Colonic mucosa (tissue), 4 donors: Measurements from ENCODE around the gene THAP8. TPM values are rescaled to one million over a fixed set of nuclear protein-coding genes. Genes with fewer than 3 reads are reported as not detected.
"Not testable (repeated sequence)": the region's sequence is repeated elsewhere in the genome, so short reads cannot be mapped to it uniquely, and the experiment has no call there.

Source experiments
- DNase-seq: peaks from one replicate; pipeline ENCODE4 v3.0.0-alpha.2; 2020
- H3K27ac ChIP-seq: fragments of 200-600 bp; one replicate; pipeline ENCODE4 v1.8.0; 2021
- H3K27me3 ChIP-seq: fragments of 200-600 bp; one replicate; pipeline ENCODE4 v1.8.0; 2021
- H3K36me3 ChIP-seq: fragments of 200-600 bp; one replicate; pipeline ENCODE4 v1.8.0; 2021
- H3K4me1 ChIP-seq: fragments of 200-600 bp; one replicate; pipeline ENCODE4 v1.8.0; 2021; ENCODE audit warnings: mild to moderate bottlenecking
- H3K4me3 ChIP-seq: fragments of 200-600 bp; one replicate; pipeline ENCODE4 v1.8.0; 2021
- H3K9ac ChIP-seq, 2 donors: one replicate each; pipeline ENCODE4 v1.7.0; 2013; ENCODE audit warnings: control low read depth in 2 of 2, low read depth in 2 of 2, low read length in 2 of 2
- H3K9me3 ChIP-seq: fragments of 200-600 bp; one replicate; pipeline ENCODE4 v1.8.0; 2021
- CTCF ChIP-seq: fragments of 200-600 bp; IDR thresholded peaks from one replicate; pipeline ENCODE4 v1.8.0; 2022; ENCODE audit warnings: antibody characterized with exemption, mild to moderate bottlenecking
- intact Hi-C: fragments of 100-400 bp; cut with DNase I; formaldehyde crosslinking; loops from one replicate; pipeline ENCODE4 v1.14.1; 2022
- total RNA-seq, 2 donors: library from RNA; stranded (reverse); fragmentation: NEBNext Ultra II Directional in 1 of 2; extraction: Animal tissue kit (Norgen Biotek cat#: 25700) in 1 of 2; gene quantifications; one replicate each; pipeline ENCODE4 v1.2.1, GENCODE V29; 2021
- donor health status: healthy.
- donor health status: DM: no; HTN: no; CAD: no.
- donor health status: DM: no; HTN: no; CAD: no.

THAP8 gene
- total RNA-seq, 2 donors from 2014 or later, result 3.3 to 4.6 TPM

DNA sequence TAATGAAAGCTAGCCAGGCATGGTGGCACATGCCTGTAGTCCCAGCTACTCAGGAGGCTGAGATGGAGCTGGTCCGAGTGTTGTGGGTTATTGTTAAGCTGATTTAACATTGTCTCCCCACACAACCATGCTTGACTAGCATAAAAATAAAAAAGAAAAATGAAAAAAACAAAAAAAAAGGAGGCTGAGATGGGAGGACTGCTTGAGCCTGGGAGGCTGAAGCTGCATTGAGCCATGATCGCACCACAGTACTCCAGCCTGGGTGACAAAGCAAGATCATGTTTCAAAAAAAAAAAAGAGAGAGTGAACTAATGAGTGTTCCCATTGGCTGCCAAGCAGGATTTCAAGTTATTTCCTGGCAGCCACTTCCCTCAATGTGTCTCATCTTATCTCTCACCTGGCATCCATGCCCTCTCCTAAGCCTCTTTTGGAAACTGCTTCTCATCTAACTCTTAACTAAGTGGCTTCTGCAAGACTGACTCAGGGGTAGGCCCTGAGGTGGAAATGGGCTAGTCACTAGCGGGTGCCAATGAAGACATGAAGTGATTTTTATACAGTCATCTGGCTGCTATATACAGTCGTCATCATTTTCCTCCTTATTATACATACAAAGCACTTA is 4.9 kb downstream of the THAP8 start:
- DNase-seq, result no peak
- intact Hi-C loops, result no loop called here
- H3K4me3 ChIP-seq, result no peak overlapping the region
- no peak overlapping the region for H3K27ac ChIP-seq
- TF ChIP-seq CTCF, result no peak
- H3K9ac ChIP-seq, result no peak overlapping the region
- H3K4me1 ChIP-seq, result no peaks in the 10 kb centered on the region
- no peaks in the 10 kb centered on the region for H3K36me3 ChIP-seq
- H3K9me3 ChIP-seq, result no peaks in the 10 kb centered on the region
- H3K27me3 ChIP-seq, result no peaks in the 10 kb centered on the region

- no peak for TF ChIP-seq CTCF
- Histone ChIP-seq H3K9me3 (no peaks in the 10 kb centered on the region), H3K27me3 (no peaks in the 10 kb centered on the region), H3K4me3 (no peak overlapping the region), H3K27ac (no peak overlapping the region), H3K9ac (no peak overlapping the region), H3K4me1 (no peaks in the 10 kb centered on the region), H3K36me3 (no peaks in the 10 kb centered on the region)
- intact Hi-C loops, result no loop called here
- no peak for DNase-seq
These were observed 6.2 kb downstream of the THAP8 start for GRCh38 chr19:36047835-36048234.

DNA sequence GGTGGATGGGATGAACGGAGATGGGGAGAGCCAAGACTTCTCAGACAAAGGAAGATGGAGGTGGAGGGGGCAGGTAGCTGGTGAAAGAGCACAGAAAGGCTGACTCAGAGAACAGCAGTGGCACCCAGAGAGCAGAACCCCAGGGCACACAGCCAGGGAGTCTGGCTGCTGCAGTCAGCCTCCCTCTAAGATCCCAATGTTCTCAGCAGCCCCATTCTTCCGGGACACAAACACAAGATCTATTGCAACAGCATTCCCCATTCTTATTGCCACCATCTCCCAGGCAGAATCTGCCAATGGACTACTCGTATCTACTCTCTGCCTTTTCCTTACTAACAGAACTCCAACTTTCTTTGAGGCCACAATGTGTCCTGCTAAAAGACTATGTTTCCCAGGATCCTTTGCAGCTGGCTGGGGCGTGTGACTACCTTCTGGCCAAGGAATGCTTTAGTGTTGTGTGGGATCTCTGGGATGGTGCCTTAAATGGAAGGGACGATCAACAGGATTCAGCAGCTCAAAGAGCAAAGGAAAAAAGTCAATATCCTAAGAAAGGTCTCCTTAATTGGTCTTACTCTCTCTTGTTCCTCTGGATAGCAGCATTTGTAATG is 7.5 kb downstream of the THAP8 start:
- no peaks in the 10 kb centered on the region for H3K27me3 ChIP-seq
- intact Hi-C loops, result no loop called here
- H3K4me1 ChIP-seq, result no peaks in the 10 kb centered on the region
- TF ChIP-seq CTCF, result no peak
- no peaks in the 10 kb centered on the region for H3K9me3 ChIP-seq
- H3K36me3 ChIP-seq, result no peaks in the 10 kb centered on the region
- H3K27ac ChIP-seq, result no peak overlapping the region
- H3K9ac ChIP-seq, result no peak overlapping the region
- H3K4me3 ChIP-seq, result no peak overlapping the region
- no peak for DNase-seq

- H3K27ac ChIP-seq, result no peak overlapping the region
These were observed 10.1 kb downstream of the THAP8 start for GRCh38 chr19:36043952-36044351.

DNA sequence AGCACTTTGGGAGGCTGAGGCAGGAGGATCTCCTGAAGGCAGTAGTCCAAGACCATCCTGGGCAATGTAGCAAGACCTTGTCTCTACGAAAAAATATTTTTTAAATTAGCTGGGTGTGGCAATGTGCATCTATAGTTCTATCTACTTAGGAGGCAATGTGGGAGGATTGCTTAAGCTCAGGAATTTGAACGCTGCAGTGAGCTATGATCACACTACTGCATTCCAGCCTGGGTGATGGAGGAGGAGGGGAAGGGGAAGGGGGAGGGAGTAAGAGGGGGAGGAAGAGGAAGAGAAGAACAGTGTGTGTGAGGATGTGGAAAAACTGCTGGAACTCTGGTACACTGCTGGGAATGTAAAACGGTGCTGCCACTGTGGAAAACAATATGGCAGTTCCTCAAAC is 12.3 kb downstream of the THAP8 start:
- intact Hi-C loops, result no loop called here
- Histone ChIP-seq H3K9me3 (no peaks in the 10 kb centered on the region), H3K27me3 (no peaks in the 10 kb centered on the region), H3K27ac (no peak overlapping the region), H3K4me1 (no peaks in the 10 kb centered on the region), H3K9ac (no peak overlapping the region), H3K4me3 (no peak overlapping the region), H3K36me3 (no peaks in the 10 kb centered on the region)
- no peak for DNase-seq
- TF ChIP-seq CTCF, result no peak

More at GRCh38 chr19:36043952-36044351, 10.1 kb downstream of the THAP8 start:
- no peak for TF ChIP-seq CTCF
- Histone ChIP-seq H3K36me3 (no peaks in the 10 kb centered on the region), H3K27me3 (no peaks in the 10 kb centered on the region), H3K9ac (no peak overlapping the region), H3K4me3 (no peak overlapping the region), H3K4me1 (no peaks in the 10 kb centered on the region), H3K9me3 (no peaks in the 10 kb centered on the region)
- intact Hi-C loops, result no loop called here
- DNase-seq, result no peak

DNA sequence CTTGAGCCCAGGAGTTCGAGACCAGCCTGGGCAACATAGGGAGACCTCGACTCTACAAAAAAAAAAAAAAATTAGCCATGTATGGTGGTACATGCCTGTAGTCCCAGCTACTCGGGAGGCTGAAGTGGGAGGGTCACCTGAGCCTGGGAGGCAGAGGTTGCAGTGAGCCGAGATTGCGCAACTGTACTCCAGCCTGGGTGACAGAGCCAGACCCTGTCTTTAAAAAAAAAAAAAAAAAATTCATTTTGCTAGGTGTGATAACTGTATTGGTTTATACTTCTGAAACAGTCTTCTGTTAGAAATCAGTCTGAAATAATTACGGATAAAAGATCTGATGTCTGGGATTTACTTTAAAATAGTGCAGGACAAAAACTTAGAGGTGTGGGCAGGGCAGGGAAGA is 13.0 kb downstream of the THAP8 start:
- H3K9me3 ChIP-seq, H3K4me3 ChIP-seq, H3K27me3 ChIP-seq, H3K9ac ChIP-seq, DNase-seq, H3K27ac ChIP-seq, H3K36me3 ChIP-seq, intact Hi-C loops, H3K4me1 ChIP-seq: not testable (repeated sequence)
